ENCODE data around the gene PCGF3. TPM values are rescaled to one million over a fixed set of nuclear protein-coding genes. Genes with fewer than 3 reads are reported as not detected.
"Not testable (repeated sequence)": the region's sequence is repeated elsewhere in the genome, so short reads cannot be mapped to it uniquely, and the experiment has no call there.

The PCGF3 gene
- total RNA-seq, 1 donor: 43.1 TPM

- Histone ChIP-seq H3K9me3 (ENCODE audit: low read depth, low read length) (no peaks in the 10 kb centered on the region), H4K20me1 (ENCODE audit: insufficient read depth, low read length) (peaks cover 55% of the 10 kb centered on the region), H3K4me2 (ENCODE audit: insufficient read depth, low read length) (peak overlapping the region; percentile 51), H2AFZ (ENCODE audit: low read length) (no peak overlapping the region), H3K4me1 (ENCODE audit: insufficient read depth, low read length) (peaks cover 25% of the 10 kb centered on the region), H3K79me2 (ENCODE audit: insufficient read depth, low read length) (peaks cover 76% of the 10 kb centered on the region), H3K4me3 (ENCODE audit: insufficient read depth, low read length) (peak overlapping the region; percentile 16), H3K36me3 (ENCODE audit: insufficient read depth, low read length) (peaks cover 11% of the 10 kb centered on the region), H3K27ac (ENCODE audit: low read depth, low read length) (peak overlapping the region; percentile 78), H3K27me3 (ENCODE audit: insufficient read depth, low read length) (no peaks in the 10 kb centered on the region)
- no peak for TF ChIP-seq CTCF (IDR thresholded peaks at IDR 0.05; ENCODE audit: extremely low read depth, low read depth, low read length)
- DNase-seq (ENCODE audit: insufficient read length, low spot score, missing footprints): no peak
Measured at GRCh38 chr4:726838-727237, 21.2 kb downstream of the PCGF3 start.

- H3K79me2 ChIP-seq (ENCODE audit: insufficient read depth, low read length): peaks cover 71% of the 10 kb centered on the region
- H3K27me3 ChIP-seq (ENCODE audit: insufficient read depth, low read length): no peaks in the 10 kb centered on the region
- H4K20me1 ChIP-seq (ENCODE audit: insufficient read depth, low read length): peaks cover 55% of the 10 kb centered on the region
- H3K27ac ChIP-seq (ENCODE audit: low read depth, low read length): peak overlapping the region; percentile 46
- no peak for TF ChIP-seq CTCF (IDR thresholded peaks at IDR 0.05; ENCODE audit: extremely low read depth, low read depth, low read length)
- H3K36me3 ChIP-seq (ENCODE audit: insufficient read depth, low read length): peaks cover 14% of the 10 kb centered on the region
- DNase-seq (ENCODE audit: insufficient read length, low spot score, missing footprints): peak; percentile 82
- H3K9me3 ChIP-seq (ENCODE audit: low read depth, low read length): no peaks in the 10 kb centered on the region
- H2AFZ ChIP-seq (ENCODE audit: low read length): no peak overlapping the region
- peaks cover 25% of the 10 kb centered on the region for H3K4me1 ChIP-seq (ENCODE audit: insufficient read depth, low read length)
- no peak overlapping the region for H3K4me2 ChIP-seq (ENCODE audit: insufficient read depth, low read length)
- no peak overlapping the region for H3K4me3 ChIP-seq (ENCODE audit: insufficient read depth, low read length)
Measured at GRCh38 chr4:727576-727975, 21.9 kb downstream of the PCGF3 start.

- H3K9me3 ChIP-seq (ENCODE audit: low read depth, low read length): no peaks in the 10 kb centered on the region
- peaks cover 53% of the 10 kb centered on the region for H3K79me2 ChIP-seq (ENCODE audit: insufficient read depth, low read length)
- no peak for DNase-seq (ENCODE audit: insufficient read length, low spot score, missing footprints)
- H3K4me3 ChIP-seq (ENCODE audit: insufficient read depth, low read length): no peak overlapping the region
- peaks cover 44% of the 10 kb centered on the region for H4K20me1 ChIP-seq (ENCODE audit: insufficient read depth, low read length)
- H2AFZ ChIP-seq (ENCODE audit: low read length): no peak overlapping the region
- peaks cover 25% of the 10 kb centered on the region for H3K4me1 ChIP-seq (ENCODE audit: insufficient read depth, low read length)
- no peak overlapping the region for H3K27ac ChIP-seq (ENCODE audit: low read depth, low read length)
- H3K27me3 ChIP-seq (ENCODE audit: insufficient read depth, low read length): no peaks in the 10 kb centered on the region
- H3K4me2 ChIP-seq (ENCODE audit: insufficient read depth, low read length): no peak overlapping the region
- H3K36me3 ChIP-seq (ENCODE audit: insufficient read depth, low read length): peaks cover 27% of the 10 kb centered on the region
- TF ChIP-seq CTCF (IDR thresholded peaks at IDR 0.05; ENCODE audit: extremely low read depth, low read depth, low read length): no peak
Measured at GRCh38 chr4:729336-730315, 24.0 kb downstream of the PCGF3 start.

DNA sequence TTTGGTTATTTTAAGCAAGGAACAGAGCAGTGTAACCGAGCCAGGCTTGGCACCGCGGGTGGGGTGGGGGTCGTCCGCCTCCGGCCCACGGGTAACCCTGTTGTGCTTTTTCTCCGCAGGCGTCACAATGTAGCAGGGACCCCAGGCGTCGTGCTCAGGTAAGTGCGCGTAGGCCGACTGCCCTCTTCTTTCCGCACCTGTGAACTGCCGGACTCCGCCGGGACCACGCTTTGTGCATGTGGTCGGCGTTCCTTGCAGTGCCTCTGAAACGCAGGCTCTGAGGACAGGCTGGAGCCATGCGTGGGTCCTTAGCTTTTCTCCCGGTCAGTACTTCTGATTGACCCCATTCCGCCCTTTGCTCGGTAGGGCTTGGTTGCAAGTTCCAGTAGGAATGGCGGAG, 24.9 kb downstream of the PCGF3 start:
- no peak overlapping the region for H3K4me3 ChIP-seq (ENCODE audit: insufficient read depth, low read length)
- H3K4me2 ChIP-seq (ENCODE audit: insufficient read depth, low read length): no peak overlapping the region
- H3K79me2 ChIP-seq (ENCODE audit: insufficient read depth, low read length): peaks cover 45% of the 10 kb centered on the region
- no peaks in the 10 kb centered on the region for H3K9me3 ChIP-seq (ENCODE audit: low read depth, low read length)
- H4K20me1 ChIP-seq (ENCODE audit: insufficient read depth, low read length): peaks cover 42% of the 10 kb centered on the region
- DNase-seq (ENCODE audit: insufficient read length, low spot score, missing footprints): no peak
- H3K27me3 ChIP-seq (ENCODE audit: insufficient read depth, low read length): no peaks in the 10 kb centered on the region
- H3K27ac ChIP-seq (ENCODE audit: low read depth, low read length): no peak overlapping the region
- TF ChIP-seq CTCF (IDR thresholded peaks at IDR 0.05; ENCODE audit: extremely low read depth, low read depth, low read length): no peak
- no peak overlapping the region for H2AFZ ChIP-seq (ENCODE audit: low read length)
- H3K36me3 ChIP-seq (ENCODE audit: insufficient read depth, low read length): peaks cover 36% of the 10 kb centered on the region
- peaks cover 25% of the 10 kb centered on the region for H3K4me1 ChIP-seq (ENCODE audit: insufficient read depth, low read length)

DNA sequence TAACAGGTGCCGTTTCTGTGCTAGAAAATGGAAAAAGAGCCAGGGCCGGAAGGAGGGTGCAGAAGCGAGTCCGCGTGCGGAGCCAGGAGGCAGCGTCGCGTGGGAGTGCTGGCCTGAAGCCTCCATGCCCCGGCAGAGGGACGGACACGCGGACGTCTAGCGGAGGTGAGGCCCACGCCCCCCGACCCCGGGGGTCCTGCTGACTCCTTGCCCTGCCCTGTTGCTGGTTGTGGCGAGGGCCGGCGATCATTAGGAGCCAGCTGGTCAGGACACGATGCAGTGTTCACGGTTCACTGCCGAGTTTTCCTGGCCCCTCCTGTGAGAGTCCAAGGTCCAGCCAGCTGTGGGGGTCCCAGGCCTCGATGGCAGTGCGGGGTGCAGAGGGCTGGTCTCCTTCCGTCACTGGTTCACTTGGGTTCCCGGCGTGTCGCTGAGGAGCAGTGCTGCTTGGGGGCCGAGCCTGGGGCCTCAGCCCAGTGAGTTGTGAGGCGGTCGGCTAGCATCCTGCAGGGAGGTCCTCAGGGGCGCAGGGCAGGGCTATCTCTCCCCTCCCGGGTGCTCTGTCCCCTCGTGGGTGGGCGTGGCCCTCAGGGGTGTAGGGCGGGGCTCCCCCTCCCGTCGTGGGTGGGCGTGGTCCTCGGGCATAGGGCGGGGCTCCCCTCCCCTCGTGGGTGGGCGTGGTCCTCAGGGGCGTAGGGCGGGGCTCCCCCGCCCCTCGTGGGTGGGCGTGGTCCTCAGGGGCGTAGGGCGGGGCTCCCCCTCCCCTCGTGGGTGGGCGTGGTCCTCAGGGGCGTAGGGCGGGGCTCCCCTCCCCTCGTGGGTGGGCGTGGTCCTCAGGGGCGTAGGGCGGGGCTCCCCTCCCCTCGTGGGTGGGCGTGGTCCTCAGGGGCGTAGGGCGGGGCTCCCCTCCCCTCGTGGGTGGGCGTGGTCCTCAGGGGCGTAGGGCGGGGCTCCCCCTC, 25.6 kb downstream of the PCGF3 start:
- Histone ChIP-seq H3K36me3 (ENCODE audit: insufficient read depth, low read length) (peaks cover 37% of the 10 kb centered on the region), H3K79me2 (ENCODE audit: insufficient read depth, low read length) (peaks cover 38% of the 10 kb centered on the region), H3K4me1 (ENCODE audit: insufficient read depth, low read length) (peaks cover 18% of the 10 kb centered on the region), H4K20me1 (ENCODE audit: insufficient read depth, low read length) (peaks cover 36% of the 10 kb centered on the region)
- not testable (repeated sequence) for H2AFZ ChIP-seq (ENCODE audit: low read length); H3K27me3 ChIP-seq (ENCODE audit: insufficient read depth, low read length); H3K4me3 ChIP-seq (ENCODE audit: insufficient read depth, low read length); H3K4me2 ChIP-seq (ENCODE audit: insufficient read depth, low read length); DNase-seq (ENCODE audit: insufficient read length, low spot score, missing footprints); H3K9me3 ChIP-seq (ENCODE audit: low read depth, low read length); H3K27ac ChIP-seq (ENCODE audit: low read depth, low read length)

Measured in osteoblast (primary cell).